A549 treated with CpdA at 1 μM for 4 hours (cell line): ENCODE measurements around the gene MAP2K3. TPM values are rescaled to one million over a fixed set of nuclear protein-coding genes. Genes with fewer than 3 reads are reported as not detected.

Source experiments
- total RNA-seq: library from RNA; stranded (reverse); fragments of 200-300 nt; extraction: Qiagen RNA extraction; gene quantifications from 5 replicates; pipeline ENCODE4 v1.2.3, GENCODE V29; 2022; ENCODE audit warnings: low read depth

MAP2K3 gene
- total RNA-seq, result 116 to 192 TPM (median 142 TPM) in 5 replicates

DNA sequence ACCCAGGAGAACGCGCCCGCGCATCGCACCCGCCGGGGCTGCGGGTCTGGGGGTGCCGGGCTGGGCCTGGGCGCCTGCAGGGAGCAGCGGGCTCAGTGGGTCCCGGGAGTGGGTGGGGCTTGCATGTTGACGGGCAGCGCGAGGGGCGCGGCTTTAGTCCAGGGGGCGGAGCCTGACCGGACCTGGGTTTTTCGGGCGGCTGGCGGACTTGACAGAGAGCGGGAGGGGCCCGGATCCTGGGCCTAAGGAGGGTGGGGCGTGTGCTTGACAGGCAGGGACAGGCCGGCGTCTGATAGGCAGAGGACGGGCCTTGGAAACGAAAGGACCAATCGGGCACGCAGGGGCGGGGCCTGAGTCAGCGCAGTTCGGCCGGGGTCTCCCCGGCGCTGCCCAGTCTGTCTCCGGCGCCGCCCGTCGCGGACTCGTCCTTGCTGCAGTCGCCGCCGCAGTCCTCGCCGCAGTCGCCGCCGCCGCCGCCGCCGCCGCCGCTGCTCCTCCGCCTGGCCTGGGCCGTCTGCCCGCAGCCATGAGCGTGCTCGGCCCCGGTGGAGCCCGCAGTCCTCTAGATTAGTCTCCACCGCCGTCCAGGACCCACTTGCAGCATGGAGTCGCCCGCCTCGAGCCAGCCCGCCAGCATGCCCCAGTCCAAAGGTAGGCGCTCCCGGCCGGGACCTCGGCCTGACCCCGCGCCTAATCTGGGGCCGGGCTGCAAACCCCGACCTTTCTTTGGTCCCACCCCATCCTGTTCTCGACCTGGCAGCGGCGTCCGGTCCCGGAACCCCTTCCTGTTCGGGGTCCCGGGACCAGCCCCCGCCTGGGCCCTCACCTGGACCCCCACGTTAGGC lies at the start of gene MAP2K3:
Gene MAP2K3, plus strand, starts transcription at position 393 of the 845 bp plus-strand sequence. Its CDS starts 210 bp downstream, at position 603.

DNA sequence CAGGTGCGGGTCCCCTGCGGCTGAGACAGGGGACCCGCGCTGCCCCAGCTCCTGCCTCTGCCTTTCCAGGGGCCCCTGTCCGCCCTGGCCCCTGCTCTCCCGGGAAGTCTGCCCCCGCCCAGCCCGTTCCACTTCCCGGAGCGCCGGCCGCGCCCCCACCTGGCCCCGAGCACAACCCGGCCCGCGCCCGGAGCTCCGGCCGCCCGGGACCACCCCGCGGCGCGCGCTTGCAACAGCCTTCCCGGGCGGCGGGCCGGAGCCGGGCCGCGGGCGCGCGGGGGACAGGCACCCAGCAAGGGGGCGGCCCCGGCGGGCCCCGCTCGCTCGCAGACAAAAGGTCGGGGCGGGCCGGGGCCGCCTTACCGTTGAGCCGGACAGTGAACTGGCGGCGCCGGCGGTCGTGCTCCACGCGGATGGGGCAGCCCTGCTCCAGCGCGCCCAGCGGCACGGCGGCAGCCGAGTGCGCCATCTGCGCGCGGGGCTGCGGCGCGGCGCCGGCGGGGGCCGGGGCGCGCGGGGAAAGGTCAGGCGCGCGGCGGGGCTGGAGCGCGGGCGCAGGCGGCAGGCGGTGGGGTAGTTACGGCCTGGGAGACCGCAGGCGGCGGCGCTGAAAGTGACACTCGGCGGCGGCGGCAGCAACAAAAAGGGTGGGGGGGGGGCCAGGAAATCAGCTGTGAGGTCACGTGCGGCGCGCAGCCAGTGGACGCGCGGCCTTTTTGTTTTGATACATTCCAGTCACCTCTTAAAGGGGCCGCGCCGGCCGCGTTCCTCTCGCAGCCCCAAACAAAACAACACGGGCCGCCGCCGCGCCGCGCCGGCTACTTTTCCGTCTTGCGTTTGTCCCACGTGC lies 31.5 kb upstream of the MAP2K3 start, which contains the start of gene NATD1:
Gene NATD1, minus strand, starts transcription at position 615 of the 850 bp plus-strand sequence. Its CDS starts 146 bp downstream, at position 469.

Other genes with a start within 250 kb of the MAP2K3 start
- gene USP22, start 241.7 kb upstream of the MAP2K3 start, total RNA-seq, result 124 to 134 TPM (median 129 TPM) in 5 replicates
- 18.5 to 22.8 TPM (median 20.6 TPM) in 5 replicates for gene DHRS7B, start 157.7 kb upstream of the MAP2K3 start, total RNA-seq
- 52.6 to 80.3 TPM (median 70.1 TPM) in 5 replicates for gene TMEM11, start 70.5 kb upstream of the MAP2K3 start, total RNA-seq
- 2.4 to 3.7 TPM (median 2.8 TPM) in 5 replicates for gene NATD1, start 31.3 kb upstream of the MAP2K3 start, total RNA-seq
- gene KCNJ12, start 91.6 kb downstream of the MAP2K3 start, total RNA-seq, result 0.89 to 1.3 TPM (median 0.96 TPM) in 5 replicates